Epithelial cell of proximal tubule (primary cell): ENCODE measurements around the gene ACO1. TPM values are rescaled to one million over a fixed set of nuclear protein-coding genes. Genes with fewer than 3 reads are reported as not detected.
A peak's percentile ranks its signal among the peaks of the same experiment; 100 is the strongest.

ENCODE experiments used
- DNase-seq: peaks from one replicate; pipeline ENCODE4 v3.0.0-alpha.2; 2011; ENCODE audit warnings: low read depth
- H3K4me3 ChIP-seq: 2 replicates; pipeline ENCODE4 v1.5.1; 2011; ENCODE audit warnings: low read depth, mild to moderate bottlenecking, low read length
- CTCF ChIP-seq: conservative IDR thresholded peaks from 2 replicates; pipeline ENCODE4 v1.5.1; 2012; ENCODE audit warnings: low read depth, mild to moderate bottlenecking, low read length
- total RNA-seq: library from RNA; depleted of rRNA; stranded (reverse); fragments of >200 nt; gene quantifications from 2 replicates; pipeline ENCODE4 v1.2.3, GENCODE V29; 2015

Gene ACO1
- total RNA-seq, 1 donor from 2014 or later: 41.2 TPM

DNA sequence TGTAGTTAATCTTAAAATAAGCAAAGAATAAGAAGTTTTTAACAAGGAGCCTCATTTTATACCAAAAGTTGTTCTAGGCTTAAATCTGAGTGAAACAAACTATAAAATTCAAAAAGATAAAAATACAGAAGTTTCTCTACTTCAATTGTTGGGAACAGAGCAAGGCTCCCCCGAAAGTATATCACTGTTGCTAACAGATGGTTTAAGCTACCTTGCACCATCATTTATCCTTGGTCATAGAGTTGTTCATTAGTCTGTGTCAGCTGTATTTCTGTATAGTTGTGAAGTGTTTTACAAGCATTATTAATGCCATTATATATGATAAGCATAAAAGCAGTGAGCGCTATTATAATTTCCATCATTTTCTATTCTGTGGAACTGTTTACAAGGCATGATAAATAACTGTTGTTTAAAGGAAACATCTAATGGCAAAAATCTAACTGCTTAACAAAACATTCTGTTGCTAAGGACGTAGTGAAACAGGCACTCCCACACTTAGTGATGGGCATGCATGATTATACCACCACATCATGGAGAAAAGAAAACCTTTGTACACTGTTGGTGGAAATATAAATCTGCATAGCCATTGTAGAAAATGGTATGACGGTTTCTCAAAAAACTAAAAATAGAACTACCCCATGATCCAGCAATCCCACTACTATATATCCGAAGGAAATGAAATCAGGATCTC, 23.3 kb upstream of the ACO1 start:
- DNase-seq: no peak
- TF ChIP-seq CTCF: no peak
- no peak overlapping the region for H3K4me3 ChIP-seq

- DNase-seq: no peak
- H3K4me3 ChIP-seq: no peak overlapping the region
- no peak for TF ChIP-seq CTCF
Measured at GRCh38 chr9:32371279-32371678, 13.2 kb upstream of the ACO1 start.

DNA sequence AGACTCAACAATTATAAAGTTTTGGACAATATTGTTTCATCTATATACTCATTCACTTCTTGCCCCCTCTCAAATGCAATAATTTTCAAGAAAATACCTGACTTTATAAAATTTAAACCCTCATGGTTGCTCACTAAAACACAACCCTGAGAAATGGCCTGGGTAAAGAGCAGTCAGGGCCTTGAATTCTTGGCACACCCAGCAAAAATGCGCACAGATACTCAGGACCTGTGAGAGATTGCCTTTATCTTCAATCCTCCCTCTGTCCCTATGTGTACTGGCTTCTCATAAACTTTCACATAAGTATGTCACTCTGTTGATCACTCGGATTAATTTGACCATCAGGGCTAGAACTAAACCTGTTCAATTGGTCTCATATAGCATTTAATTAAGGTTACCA, 12.8 kb upstream of the ACO1 start:
- TF ChIP-seq CTCF: no peak
- no peak overlapping the region for H3K4me3 ChIP-seq
- no peak for DNase-seq

DNA sequence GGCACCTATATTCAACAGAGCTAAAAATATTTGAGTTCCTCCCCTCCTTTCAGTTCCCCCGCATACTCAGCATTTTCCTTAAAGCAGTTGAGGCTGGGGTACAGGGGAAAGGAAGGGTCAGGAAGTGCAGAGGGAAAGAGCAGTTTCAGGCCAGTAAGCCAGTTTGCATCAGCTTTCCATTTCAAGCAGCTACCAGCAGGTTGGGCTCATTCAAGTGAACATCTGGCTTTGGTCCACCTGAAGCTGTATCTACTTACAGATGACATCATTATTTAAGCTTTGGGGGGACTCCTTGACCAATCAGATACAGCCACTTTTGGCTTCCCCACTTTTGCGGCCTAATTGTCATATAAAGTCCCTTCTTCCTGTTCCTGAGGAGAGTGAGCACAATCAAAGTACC, 8.2 kb upstream of the ACO1 start:
- no peak overlapping the region for H3K4me3 ChIP-seq
- DNase-seq: no peak
- no peak for TF ChIP-seq CTCF

- no peak overlapping the region for H3K4me3 ChIP-seq
- no peak for DNase-seq
- TF ChIP-seq CTCF: peak; percentile 96
Measured at GRCh38 chr9:32378496-32378895, 5.9 kb upstream of the ACO1 start.

- no peak for DNase-seq
- TF ChIP-seq CTCF: peak; percentile 93
- H3K4me3 ChIP-seq: no peak overlapping the region
Measured at GRCh38 chr9:32378993-32379729, 5.3 kb upstream of the ACO1 start.

- no peak overlapping the region for H3K4me3 ChIP-seq
- DNase-seq: no peak
- no peak for TF ChIP-seq CTCF
Measured at GRCh38 chr9:32380944-32381343, 3.5 kb upstream of the ACO1 start.
